HL-60 (cell line): Measurements from ENCODE around the gene LEPROT.

Source experiments
- GABPA ChIP-seq: IDR thresholded peaks from 2 replicates; pipeline ENCODE4 v1.6.1; 2012; ENCODE audit warnings: low read depth
- POLR2AphosphoS5 ChIP-seq: IDR thresholded peaks from 2 replicates; pipeline ENCODE4 v1.6.1; 2012; ENCODE audit warnings: low read depth

DNA sequence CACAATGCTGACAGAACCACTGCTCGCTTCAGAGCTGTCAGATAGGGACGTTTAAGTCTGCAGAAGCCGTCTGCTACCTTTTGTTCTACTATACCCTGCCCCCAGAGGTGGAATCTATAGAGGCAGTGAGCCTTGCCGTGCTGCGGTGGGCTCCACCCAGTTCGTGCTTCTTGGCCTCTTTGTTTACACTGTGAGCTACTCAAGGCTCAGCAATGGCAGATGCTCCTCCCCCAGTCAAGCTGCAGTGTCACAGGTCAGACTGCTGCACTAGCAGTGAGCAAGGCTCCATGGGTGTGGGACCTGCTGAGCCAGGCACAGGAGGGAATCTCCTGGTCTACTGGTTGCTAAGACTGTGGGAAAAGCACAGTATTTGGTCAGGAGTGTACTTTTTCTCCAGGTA is 47.1 kb downstream of the LEPROT start:
- TF ChIP-seq GABPA, result no peak
- TF ChIP-seq POLR2AphosphoS5, result no peak
